K562 (cell line): ENCODE data around the gene FOXS1. TPM values are rescaled to one million over a fixed set of nuclear protein-coding genes. Genes with fewer than 3 reads are reported as not detected.
A peak's percentile ranks its signal among the peaks of the same experiment; 100 is the strongest.

ENCODE experiments used
- ATAC-seq: fragments of 200-7000 bp; cut with Tn5 transposase; 3 replicates; pipeline ENCODE4 v1.9.1; 2020; ENCODE audit warnings: moderate library complexity
- BruUV-seq: library from RNA; stranded (reverse); fragments of 400-500 nt; replicated peaks from 2 replicates; lab custom pipeline; 2021; lab: Mats Ljungman, UMichigan
- CTCF ChIA-PET: fragments of 300-600 bp; formaldehyde crosslinking; extraction: SDS; loops from one replicate; lab custom pipeline; 2021; ENCODE audit warnings: low intra/inter-chr PET ratio; lab: Yijun Ruan, JAX
- POLR2A ChIA-PET: fragments of 300-600, 350-650 bp; sonication (Branson Sonifier 250); formaldehyde crosslinking; extraction: SDS; loops from one replicate; lab custom pipeline; 2021; ENCODE audit warnings: antibody characterized with exemption, inconsistent platforms; lab: Yijun Ruan, JAX
- DNase-seq, 4 experiments: peaks; one replicate each; pipeline versions ENCODE4 v3.0.0 to v3.0.0-alpha.2; 2011 to 2018; ENCODE audit warnings: low spot score in 3 of 4, mixed read lengths in 3 of 4; ENCODE audit errors: extremely low read depth in 1 of 4
- FAIRE-seq: peaks from 2 replicates; lab custom pipeline; 2011; peaks lifted over from hg19 to GRCh38; lab: Jason Lieb, UNC
- H2AFZ ChIP-seq: 2 replicates; pipeline ENCODE4 v1.6.0; 2011; ENCODE audit warnings: low read depth, low read length, control low read depth, inconsistent platforms
- H3K27ac ChIP-seq: fragments of 200-600 bp; 3 replicates; pipeline ENCODE4 v1.8.0; 2011; ENCODE audit warnings: low read depth, mild to moderate bottlenecking, control low read depth, inconsistent platforms, low read length, moderate library complexity, mixed read lengths; ENCODE audit errors: extremely low read depth
- H3K27me3 ChIP-seq, 2 experiments: fragments of 300-600 bp in 1 of 2; 2 replicates in 1 of 2; 3 replicates in 1 of 2; pipeline versions ENCODE4 v1.6.0 to v1.8.0; 2011; ENCODE audit warnings: inconsistent platforms in 2 of 2, low read length in 2 of 2, mild to moderate bottlenecking in 1 of 2, mixed read lengths in 1 of 2, moderate library complexity in 1 of 2; ENCODE audit not compliant: control insufficient read depth in 2 of 2, insufficient read depth in 2 of 2
- H3K36me3 ChIP-seq: fragments of 300-600 bp; 3 replicates; pipeline ENCODE4 v1.8.0; 2011; ENCODE audit warnings: mild to moderate bottlenecking, low read length, inconsistent platforms; ENCODE audit not compliant: control insufficient read depth, insufficient read depth
- H3K4me1 ChIP-seq, 2 experiments: fragments of 200-600 bp in 1 of 2; replicated peaks in 1 of 2; 2 replicates in 1 of 2; 3 replicates in 1 of 2; pipeline versions ENCODE4 v1.5.1 to v1.8.0; 2011; ENCODE audit warnings: inconsistent platforms in 2 of 2, low read length in 2 of 2, mild to moderate bottlenecking in 1 of 2, mixed read lengths in 1 of 2, moderate library complexity in 1 of 2; ENCODE audit not compliant: control insufficient read depth in 2 of 2, insufficient read depth in 2 of 2
- H3K4me2 ChIP-seq: 2 replicates; pipeline ENCODE4 v1.6.1; 2011; ENCODE audit warnings: low read length, control low read depth, inconsistent platforms, mixed read lengths; ENCODE audit not compliant: insufficient read depth
- H3K4me3 ChIP-seq: fragments of 200-600 bp; sonication (generic), shearing (Covaris generic); 2 replicates; pipeline ENCODE4 v1.5.1; 2016; ENCODE audit warnings: control low read depth, inconsistent platforms
- H3K79me2 ChIP-seq: fragments of 200-600 bp; 3 replicates; pipeline ENCODE4 v1.8.0; 2011; ENCODE audit warnings: low read length, inconsistent platforms; ENCODE audit not compliant: control insufficient read depth, insufficient read depth
- H3K9ac ChIP-seq, 2 experiments: 2 replicates each; pipeline versions ENCODE4 v1.6.0 to v1.6.1; 2011; ENCODE audit warnings: low read depth in 2 of 2, low read length in 2 of 2, control low read depth in 1 of 2, inconsistent platforms in 1 of 2, mild to moderate bottlenecking in 1 of 2, mixed read lengths in 1 of 2; ENCODE audit not compliant: insufficient read depth in 1 of 2
- H3K9me1 ChIP-seq: one replicate; pipeline ENCODE4 v1.6.0; 2011; ENCODE audit warnings: inconsistent platforms, mild to moderate bottlenecking, low read length, moderate library complexity; ENCODE audit not compliant: control insufficient read depth, insufficient read depth
- H3K9me3 ChIP-seq: replicated peaks from 2 replicates; pipeline ENCODE4 v1.5.1; 2011; ENCODE audit warnings: low read depth, low read length, inconsistent platforms; ENCODE audit not compliant: control insufficient read depth, insufficient read depth
- H4K20me1 ChIP-seq: replicated peaks from 2 replicates; pipeline ENCODE4 v1.6.1; 2011; ENCODE audit warnings: low read length, inconsistent platforms, mixed read lengths; ENCODE audit not compliant: control insufficient read depth, insufficient read depth
- EZH2 ChIP-seq: IDR thresholded peaks from 2 replicates; pipeline ENCODE4 v1.6.1; 2012; ENCODE audit warnings: low read depth, mild to moderate bottlenecking, inconsistent platforms, low read length, borderline replicate concordance
- KLF10 ChIP-seq: fragments of 250-450 bp; sonication (Bioruptor Pico); IDR thresholded peaks from 2 replicates; pipeline ENCODE4 v1.6.1; 2021; ENCODE audit warnings: matching md5 sums
- WGBS: fragments of 100-300 bp; shearing (Covaris generic); methylation state at CpG from one replicate; pipeline ENCODE4 v1.1.6; 2016; ENCODE audit warnings: low coverage, mixed read lengths; ENCODE audit not compliant: insufficient coverage; ENCODE audit errors: missing lambda C conversion rate; 5-methylcytosine and 5-hydroxymethylcytosine counted together
- in situ Hi-C: fragments of 300-500 bp; cut with MboI; formaldehyde crosslinking; loops from 4 replicates; pipeline ENCODE4 v1.15.0; 2018; ENCODE audit warnings: inconsistent platforms, mixed read lengths
- intact Hi-C: fragments of 100-400 bp; cut with micrococcal nuclease; formaldehyde crosslinking; loops from 2 replicates; pipeline ENCODE4 v1.14.2; 2022
- polyA plus RNA-seq, 8 experiments: library from polyadenylated mRNA; depleted of rRNA in 4 of 8; stranded (reverse) in 5 of 8; unstranded in 3 of 8; fragments of >200 nt; fragmentation: Nextera tagmentation in 2 of 8; fragmentation: Illumina TruSeq in 1 of 8; extraction: Ambion mirVana in 2 of 8; extraction: Trizol in 1 of 8; gene quantifications; 2 replicates each; pipeline versions ENCODE4 v1.2.1 to v1.2.3, GENCODE V29; 2011 to 2014; ENCODE audit warnings: inconsistent platforms in 1 of 8, missing spikeins in 1 of 8
- total RNA-seq, 7 experiments: library from RNA; depleted of rRNA in 6 of 7; stranded (reverse); fragments of >200 nt in 6 of 7; fragmentation: Illumina TruSeq in 2 of 7; extraction: Trizol in 2 of 7; gene quantifications; 2 replicates each; pipeline versions ENCODE4 v1.2.1 to v1.2.3, GENCODE V29; 2011 to 2021; ENCODE audit warnings: low replicate concordance in 1 of 7

FOXS1 gene
- total and polyA plus RNA-seq, 9 of the 15 experiments (the other 6 are each of a cell fraction or from before 2014, with no cell fraction given) = not detected

DNA sequence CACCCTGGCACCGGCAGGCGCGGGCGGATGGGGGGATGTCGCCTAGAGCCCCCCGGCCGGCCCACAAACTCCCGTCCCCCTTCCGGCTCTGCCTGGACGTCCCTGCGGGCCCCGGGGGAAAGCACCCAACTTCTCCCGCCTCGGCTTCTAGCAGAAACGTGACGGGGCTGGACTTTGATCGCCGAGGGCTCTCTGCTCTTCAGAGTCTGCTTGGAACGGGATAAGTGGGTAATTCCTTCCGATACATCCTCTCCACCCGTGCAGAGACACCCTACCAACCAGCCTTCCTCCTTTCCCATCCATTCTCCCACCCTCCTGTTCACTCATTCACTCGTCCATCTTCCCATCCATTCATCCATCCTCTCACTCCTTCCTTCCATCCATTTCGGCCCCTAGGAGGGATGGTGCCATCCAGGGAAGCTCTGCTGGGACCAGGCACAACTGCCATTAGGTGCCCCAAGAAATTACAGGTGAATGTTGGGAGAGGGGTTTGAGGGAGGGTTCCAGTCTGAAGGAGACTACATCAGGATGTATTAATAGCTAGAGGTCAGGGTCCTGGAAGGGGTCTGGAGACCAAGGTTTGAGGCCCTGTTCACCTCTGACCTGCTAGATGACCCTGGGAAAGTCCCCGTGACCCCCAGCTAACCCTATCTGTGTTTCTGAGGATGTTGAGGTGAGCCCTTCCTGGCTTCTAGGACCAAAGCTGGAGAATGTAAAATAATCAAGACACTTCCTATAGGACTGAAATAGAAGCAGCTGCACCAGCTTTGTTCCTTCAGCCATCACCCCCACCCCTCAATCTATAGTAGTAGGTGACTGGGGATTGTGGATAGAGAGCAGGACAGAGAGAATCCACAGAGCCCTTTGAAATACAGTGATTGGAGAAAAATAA is 25.6 kb upstream of the FOXS1 start:
- H3K79me2 ChIP-seq = no peaks in the 10 kb centered on the region
- TF ChIP-seq KLF10 (CRISPR knock-in tag) (no peak), EZH2 (peak; percentile 30; the same call in 1 of the 2 replicates)
- no peak overlapping the region for H3K27ac ChIP-seq
- no TSS peak for BruUV-seq
- H3K9me3 ChIP-seq = no peaks in the 10 kb centered on the region
- no peak overlapping the region for H3K9ac ChIP-seq
- no peaks in the 10 kb centered on the region for H3K9me1 ChIP-seq
- H3K4me3 ChIP-seq = no peak overlapping the region
- no peaks in the 10 kb centered on the region for H3K36me3 ChIP-seq
- no peak for DNase-seq
- WGBS = 7% methylated on average over 19 of the region's 24 CpGs
- FAIRE-seq = no peak
- peaks cover 45 to 59% of the 10 kb centered on the region in 2 experiments for H3K27me3 ChIP-seq
- POLR2A ChIA-PET = interaction anchor here (1.1 to 1.4 kb wide), 2 partner anchors 26 to 79 kb away, joined by 4 read pairs; no protein-coding TSS in a partner anchor
- H3K4me2 ChIP-seq = no peak overlapping the region
- CTCF ChIA-PET = interaction anchor here (0.7 kb wide), 1 partner anchor 17 kb away, joined by 3 read pairs; no protein-coding TSS in a partner anchor
- ATAC-seq = no peak
- in situ Hi-C loops (no loop called here), intact Hi-C loops (no loop called here)
- H4K20me1 ChIP-seq = peaks cover 12% of the 10 kb centered on the region
- H3K4me1 ChIP-seq = peaks cover 0 to 11% of the 10 kb centered on the region in 2 experiments; a peak in 2 of 5 replicates
- H2AFZ ChIP-seq = no peak overlapping the region
